Measurements from ENCODE around the gene MRPL49. TPM values are rescaled to one million over a fixed set of nuclear protein-coding genes. Genes with fewer than 3 reads are reported as not detected.

The MRPL49 gene
- total and polyA plus RNA-seq, 2 of the 8 experiments (the other 6 are each of a cell fraction or from before 2014, with no cell fraction given), result 54.0 to 84.8 TPM

DNA sequence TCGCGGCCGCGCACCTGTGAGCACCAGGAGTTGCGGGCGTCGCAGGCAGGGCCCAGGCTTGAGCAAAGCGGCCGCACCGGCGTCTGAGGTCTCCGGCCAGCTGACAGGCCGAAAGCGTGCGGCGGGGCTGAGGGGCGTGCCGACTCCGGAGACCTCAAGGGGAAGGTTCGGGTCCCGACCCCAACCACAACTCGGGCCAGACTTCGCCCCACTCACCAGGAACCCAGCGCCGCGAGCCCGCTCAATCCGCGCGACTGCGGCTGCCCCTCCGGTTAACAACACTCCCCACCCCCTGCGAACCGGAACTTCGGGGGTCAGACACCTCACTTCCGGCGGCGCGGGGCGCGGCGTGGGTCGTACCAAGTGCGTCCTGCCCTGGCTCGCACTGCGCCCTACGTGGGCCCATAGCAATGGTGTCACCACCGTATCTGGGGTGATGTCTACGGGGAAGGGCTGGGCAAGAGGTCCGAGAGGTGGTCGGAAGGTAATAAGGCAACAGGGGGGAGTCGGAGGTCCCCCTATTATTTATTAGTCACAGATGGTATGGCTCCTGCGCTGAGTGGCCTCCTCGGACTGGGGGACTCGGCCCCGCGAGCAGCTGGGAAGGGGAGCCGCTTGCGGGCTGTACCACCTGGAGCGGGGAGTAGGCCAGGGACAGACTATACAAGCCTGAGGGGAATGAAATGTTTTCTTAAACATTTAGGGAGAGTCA is 12.3 kb downstream of the MRPL49 start, which contains the start of gene SYVN1 (continued):
- TF ChIP-seq KDM5A (IDR thresholded peaks at IDR 0.05; ENCODE audit: low read length) (no peak), JUND (IDR thresholded peaks at IDR 0.05; ENCODE audit: low read length) (peak; percentile 93), FOSL1 (IDR thresholded peaks at IDR 0.05; ENCODE audit: insufficient read depth, low read depth, low read length) (no peak), GTF2F1 (IDR thresholded peaks at IDR 0.05; ENCODE audit: borderline replicate concordance, low read depth, low read length) (no peak)
- TF ChIP-seq, protein P1, sequence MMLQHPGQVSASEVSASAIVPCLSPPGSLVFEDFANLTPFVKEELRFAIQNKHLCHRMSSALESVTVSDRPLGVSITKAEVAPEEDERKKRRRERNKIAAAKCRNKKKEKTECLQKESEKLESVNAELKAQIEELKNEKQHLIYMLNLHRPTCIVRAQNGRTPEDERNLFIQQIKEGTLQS (IDR thresholded peaks at IDR 0.05; ENCODE audit: insufficient read depth, low read depth, low read length), result no peak

All from H1 (cell line).